T-cell (primary cell): ENCODE results near the gene ZNF445. TPM values are rescaled to one million over a fixed set of nuclear protein-coding genes. Genes with fewer than 3 reads are reported as not detected.
"Not testable (repeated sequence)": the region's sequence is repeated elsewhere in the genome, so short reads cannot be mapped to it uniquely, and the experiment has no call there.

Experiments
- ATAC-seq, 4 experiments: fragments of 200-7000 bp in 3 of 4; fragments of 150-1000 bp in 1 of 4; cut with Tn5 transposase; replicated peaks in 1 of 4; 1 replicate in 3 of 4; 2 replicates in 1 of 4; pipeline ENCODE4 v1.10.0; 2021; ENCODE audit warnings: moderate library complexity in 3 of 4, mild to moderate bottlenecking in 2 of 4, moderate number of reproducible peaks in 1 of 4
- CTCF ChIA-PET, 2 donors: fragments of 300-600 bp; sonication (Branson Sonifier 250); formaldehyde crosslinking; loops; one replicate each; lab custom pipeline; 2022; ENCODE audit warnings: antibody characterized with exemption in 2 of 2; lab: Charles Lee
- POLR2A ChIA-PET, 2 donors: fragments of 300-600 bp; sonication (Branson Sonifier 250); formaldehyde crosslinking; loops; one replicate each; lab custom pipeline; 2022; ENCODE audit warnings: antibody characterized with exemption in 2 of 2; lab: Charles Lee
- DNase-seq, 35 experiments: peaks; one replicate each; pipeline versions ENCODE4 v3.0.0 to v3.0.0-alpha.2; 2013 to 2023
- H3K27ac ChIP-seq: one replicate; pipeline ENCODE4 v1.5.1; 2013; ENCODE audit warnings: low read length
- H3K27me3 ChIP-seq, 2 experiments: replicated peaks in 1 of 2; 1 replicate in 1 of 2; 2 replicates in 1 of 2; pipeline versions ENCODE4 v1.6.1 to v1.7.0; 2013; ENCODE audit warnings: low read length in 1 of 2, mixed read lengths in 1 of 2; ENCODE audit not compliant: control insufficient read depth in 2 of 2, insufficient read depth in 2 of 2; ENCODE audit errors: extremely low read depth in 1 of 2
- H3K36me3 ChIP-seq, 2 donors: 1 replicate in 1 of 2; 2 replicates in 1 of 2; pipeline versions ENCODE4 v1.6.1 to v1.7.0; 2013; ENCODE audit warnings: low read length in 1 of 2; ENCODE audit not compliant: control insufficient read depth in 2 of 2, insufficient read depth in 1 of 2; ENCODE audit errors: extremely low read depth in 1 of 2
- H3K4me1 ChIP-seq, 2 experiments: 1 replicate in 1 of 2; 2 replicates in 1 of 2; pipeline versions ENCODE4 v1.6.1 to v1.7.0; 2013; ENCODE audit warnings: low read length in 2 of 2, mixed read lengths in 1 of 2; ENCODE audit not compliant: insufficient read depth in 2 of 2, control insufficient read depth in 1 of 2; ENCODE audit errors: extremely low read depth in 1 of 2
- H3K4me3 ChIP-seq, 2 donors: 1 replicate in 1 of 2; 2 replicates in 1 of 2; pipeline versions ENCODE4 v1.5.1 to v1.7.0; 2013; ENCODE audit warnings: mild to moderate bottlenecking in 2 of 2, low read length in 1 of 2, moderate library complexity in 1 of 2; ENCODE audit not compliant: control insufficient read depth in 1 of 2; ENCODE audit errors: extremely low read depth in 1 of 2
- H3K9me3 ChIP-seq: 2 replicates; pipeline ENCODE4 v1.7.0; 2013
- H3K27ac Mint-ChIP-seq, 2 donors: one replicate each; pipeline ENCODE4 v1.8.0; 2020 to 2021; ENCODE audit warnings: mild to moderate bottlenecking in 2 of 2, mixed read lengths in 2 of 2
- H3K27me3 Mint-ChIP-seq, 2 donors: one replicate each; pipeline ENCODE4 v1.8.0; 2021 to 2022; ENCODE audit warnings: mixed read lengths in 2 of 2
- H3K36me3 Mint-ChIP-seq: one replicate; pipeline ENCODE4 v1.8.0; 2021; ENCODE audit warnings: mixed read lengths
- H3K4me1 Mint-ChIP-seq, 3 donors: one replicate each; pipeline ENCODE4 v1.8.0; 2020 to 2022; ENCODE audit warnings: mixed read lengths in 3 of 3, mild to moderate bottlenecking in 1 of 3
- H3K4me3 Mint-ChIP-seq, 3 donors: one replicate each; pipeline ENCODE4 v1.8.0; 2020 to 2022; ENCODE audit warnings: mild to moderate bottlenecking in 3 of 3, mixed read lengths in 3 of 3, moderate library complexity in 3 of 3
- H3K9me3 Mint-ChIP-seq, 3 donors: one replicate each; pipeline ENCODE4 v1.8.0; 2020 to 2022; ENCODE audit warnings: mixed read lengths in 3 of 3
- WGBS: methylation state at CpG from one replicate; pipeline ENCODE4 v1.1.5; 2013; ENCODE audit warnings: missing lambda C conversion rate; ENCODE audit not compliant: insufficient coverage; 5-methylcytosine and 5-hydroxymethylcytosine counted together
- total RNA-seq, 35 experiments: library from RNA in 6 of 35; stranded (reverse) in 6 of 35; fragments of 120-200 nt in 1 of 35; gene quantifications; one replicate each; pipeline versions ENCODE4 v1.2.1 to v1.2.4 and lab custom pipeline; 2013 to 2026

The ZNF445 gene
- total RNA-seq, 5 donors from 2014 or later (not counting 1 experiment from before 2014, with no cell fraction given) = 14.1 to 34.8 (median 29.6) TPM

- H3K9me3 Mint-ChIP-seq, POLR2A ChIA-PET, H3K27me3 ChIP-seq, H3K27ac ChIP-seq, DNase-seq, CTCF ChIA-PET, H3K4me1 Mint-ChIP-seq, H3K9me3 ChIP-seq, H3K27me3 Mint-ChIP-seq, H3K4me3 ChIP-seq, H3K36me3 ChIP-seq, H3K4me1 ChIP-seq, ATAC-seq, H3K4me3 Mint-ChIP-seq, H3K27ac Mint-ChIP-seq: not testable (repeated sequence)
- WGBS = 100% methylated on average over 4 of the region's 8 CpGs
- peaks cover 32% of the 10 kb centered on the region for H3K36me3 Mint-ChIP-seq
These were observed 79.2 kb downstream of the ZNF445 start for GRCh38 chr3:44398271-44398670.

GRCh38 chr3:44396200-44397171, 81.0 kb downstream of the ZNF445 start:
- Histone ChIP-seq H3K9me3 (no peaks in the 10 kb centered on the region), H3K27ac (no peak overlapping the region), H3K4me3 (no peak overlapping the region), H3K36me3 (peaks cover 0 to 3% of the 10 kb centered on the region in 2 donors), H3K27me3 (no peaks in the 10 kb centered on the region), H3K4me1 (no peaks in the 10 kb centered on the region)
- no peaks in the 10 kb centered on the region for H3K4me1 Mint-ChIP-seq
- no peak for ATAC-seq
- no peak overlapping the region for H3K27ac Mint-ChIP-seq
- H3K36me3 Mint-ChIP-seq = peaks cover 28% of the 10 kb centered on the region
- ChIA-PET POLR2A (no interaction called here), CTCF (no interaction called here)
- WGBS = no CpG with 5 or more reads among the region's 9 CpGs
- DNase-seq = no peak
- H3K9me3 Mint-ChIP-seq = peaks cover 0 to 4% (median 0%) of the 10 kb centered on the region in 3 donors
- H3K27me3 Mint-ChIP-seq = no peaks in the 10 kb centered on the region
- no peak overlapping the region for H3K4me3 Mint-ChIP-seq

- ChIA-PET POLR2A (no interaction called here), CTCF (no interaction called here)
- Mint-ChIP-seq H3K36me3 (peaks cover 25% of the 10 kb centered on the region), H3K4me3 (no peak overlapping the region), H3K27ac (no peak overlapping the region), H3K9me3 (peaks cover 0 to 4% (median 0%) of the 10 kb centered on the region in 3 donors), H3K4me1 (no peaks in the 10 kb centered on the region), H3K27me3 (no peaks in the 10 kb centered on the region)
- WGBS = 96% methylated on average over 3 of the region's 9 CpGs
- peaks cover 0 to 3% of the 10 kb centered on the region in 2 donors for H3K36me3 ChIP-seq
- H3K4me1 ChIP-seq = no peaks in the 10 kb centered on the region
- no peak for ATAC-seq
- no peak overlapping the region for H3K4me3 ChIP-seq
- H3K9me3 ChIP-seq = no peaks in the 10 kb centered on the region
- H3K27ac ChIP-seq = no peak overlapping the region
- H3K27me3 ChIP-seq = no peaks in the 10 kb centered on the region
- DNase-seq = no peak
These were observed 81.8 kb downstream of the ZNF445 start for GRCh38 chr3:44395714-44396113.

GRCh38 chr3:44392489-44392888, 85.0 kb downstream of the ZNF445 start:
- no peak for ATAC-seq
- H3K27me3 Mint-ChIP-seq = no peaks in the 10 kb centered on the region
- WGBS = no CpG with 5 or more reads among the region's 1 CpG
- Histone ChIP-seq H3K36me3 (peaks cover 0 to 3% of the 10 kb centered on the region in 2 donors), H3K27me3 (no peaks in the 10 kb centered on the region), H3K4me3 (no peak overlapping the region), H3K27ac (no peak overlapping the region), H3K9me3 (no peaks in the 10 kb centered on the region), H3K4me1 (no peaks in the 10 kb centered on the region)
- ChIA-PET POLR2A (no interaction called here), CTCF (no interaction called here)
- no peak for DNase-seq
- H3K27ac Mint-ChIP-seq = no peak overlapping the region
- no peaks in the 10 kb centered on the region for H3K4me1 Mint-ChIP-seq
- peaks cover 17% of the 10 kb centered on the region for H3K36me3 Mint-ChIP-seq
- no peak overlapping the region for H3K4me3 Mint-ChIP-seq
- peaks cover 0 to 4% (median 0%) of the 10 kb centered on the region in 3 donors for H3K9me3 Mint-ChIP-seq

- DNase-seq = no peak
- H3K27ac Mint-ChIP-seq = no peak overlapping the region
- Histone ChIP-seq H3K27me3 (no peaks in the 10 kb centered on the region), H3K4me3 (no peak overlapping the region), H3K4me1 (no peaks in the 10 kb centered on the region), H3K36me3 (no peaks in the 10 kb centered on the region), H3K27ac (no peak overlapping the region), H3K9me3 (no peaks in the 10 kb centered on the region)
- no peak for ATAC-seq
- WGBS = 92% methylated on average over 6 of the region's 7 CpGs
- H3K27me3 Mint-ChIP-seq = no peaks in the 10 kb centered on the region
- ChIA-PET POLR2A (no interaction called here), CTCF (no interaction called here)
- H3K9me3 Mint-ChIP-seq = peaks cover 0 to 7% (median 6%) of the 10 kb centered on the region in 3 donors
- H3K36me3 Mint-ChIP-seq = peaks cover 17% of the 10 kb centered on the region
- no peaks in the 10 kb centered on the region for H3K4me1 Mint-ChIP-seq
- H3K4me3 Mint-ChIP-seq = no peak overlapping the region
These were observed 90.1 kb downstream of the ZNF445 start for GRCh38 chr3:44387404-44387803.
